Osteoblast (primary cell): ENCODE measurements around the gene EIPR1. TPM values are rescaled to one million over a fixed set of nuclear protein-coding genes. Genes with fewer than 3 reads are reported as not detected.
A peak's percentile ranks its signal among the peaks of the same experiment; 100 is the strongest.
"Not testable (repeated sequence)": the region's sequence is repeated elsewhere in the genome, so short reads cannot be mapped to it uniquely, and the experiment has no call there.

Source experiments
- DNase-seq: peaks from one replicate; pipeline ENCODE4 v3.0.0; 2011; ENCODE audit warnings: low spot score, mixed read lengths; ENCODE audit not compliant: insufficient read length; ENCODE audit errors: missing footprints
- H2AFZ ChIP-seq: 2 replicates; pipeline ENCODE4 v1.6.0; 2011; ENCODE audit warnings: mild to moderate bottlenecking, low read length
- H3K27ac ChIP-seq: 2 replicates; pipeline ENCODE4 v1.5.1; 2011; ENCODE audit warnings: mild to moderate bottlenecking, low read depth, low read length, moderate library complexity
- H3K27me3 ChIP-seq: 2 replicates; pipeline ENCODE4 v1.6.0; 2012; ENCODE audit warnings: mild to moderate bottlenecking, control low read depth, inconsistent platforms, low read length, moderate library complexity; ENCODE audit not compliant: insufficient read depth
- H3K36me3 ChIP-seq: 2 replicates; pipeline ENCODE4 v1.5.1; 2011; ENCODE audit warnings: mild to moderate bottlenecking, low read length, control low read depth, moderate library complexity; ENCODE audit not compliant: insufficient read depth
- H3K4me1 ChIP-seq: 2 replicates; pipeline ENCODE4 v1.5.1; 2011; ENCODE audit warnings: mild to moderate bottlenecking, low read length, control low read depth, moderate library complexity; ENCODE audit not compliant: insufficient read depth
- H3K4me2 ChIP-seq: 2 replicates; pipeline ENCODE4 v1.6.0; 2011; ENCODE audit warnings: mild to moderate bottlenecking, low read length; ENCODE audit not compliant: insufficient read depth
- H3K4me3 ChIP-seq: fragments of 200-600 bp; sonication (generic); 3 replicates; pipeline ENCODE4 v1.5.1; 2012; ENCODE audit warnings: mild to moderate bottlenecking, low read length, inconsistent platforms; ENCODE audit not compliant: insufficient read depth
- H3K79me2 ChIP-seq: 2 replicates; pipeline ENCODE4 v1.6.0; 2012; ENCODE audit warnings: mild to moderate bottlenecking, low read length, control low read depth, inconsistent platforms; ENCODE audit not compliant: insufficient read depth
- H3K9me3 ChIP-seq: 2 replicates; pipeline ENCODE4 v1.5.1; 2011; ENCODE audit warnings: low read depth, low read length, control low read depth
- H4K20me1 ChIP-seq: 2 replicates; pipeline ENCODE4 v1.6.0; 2012; ENCODE audit warnings: mild to moderate bottlenecking, low read length, control low read depth; ENCODE audit not compliant: insufficient read depth
- CTCF ChIP-seq: IDR thresholded peaks from 2 replicates; pipeline ENCODE4 v1.5.1; 2011; ENCODE audit warnings: mild to moderate bottlenecking, low read depth, low read length, moderate library complexity; ENCODE audit errors: extremely low read depth
- total RNA-seq: library from RNA; depleted of rRNA; stranded (reverse); fragments of >200 nt; gene quantifications from 2 replicates; pipeline ENCODE4 v1.2.3, GENCODE V29; 2012

The EIPR1 gene
- total RNA-seq, 1 donor, result 17.7 TPM

DNA sequence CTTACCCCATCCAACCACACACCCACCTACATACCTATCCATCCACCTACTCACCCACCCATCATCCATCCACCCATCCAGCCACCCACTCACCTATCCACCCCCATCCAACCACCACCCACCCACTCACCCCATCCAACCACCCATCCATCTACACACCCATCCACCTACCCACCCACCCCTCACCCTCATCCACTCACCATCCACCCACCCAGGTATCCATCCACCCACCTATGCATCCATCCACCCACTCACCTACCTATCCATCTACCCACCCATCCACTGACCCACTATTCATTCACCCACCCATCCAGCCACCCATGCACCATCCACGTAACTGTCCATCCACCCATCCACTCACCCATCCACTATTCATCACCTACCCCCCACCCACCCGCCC is 194.8 kb downstream of the EIPR1 start:
- Histone ChIP-seq H3K36me3 (no peaks in the 10 kb centered on the region), H2AFZ (no peak overlapping the region)
- no peak for TF ChIP-seq CTCF

DNA sequence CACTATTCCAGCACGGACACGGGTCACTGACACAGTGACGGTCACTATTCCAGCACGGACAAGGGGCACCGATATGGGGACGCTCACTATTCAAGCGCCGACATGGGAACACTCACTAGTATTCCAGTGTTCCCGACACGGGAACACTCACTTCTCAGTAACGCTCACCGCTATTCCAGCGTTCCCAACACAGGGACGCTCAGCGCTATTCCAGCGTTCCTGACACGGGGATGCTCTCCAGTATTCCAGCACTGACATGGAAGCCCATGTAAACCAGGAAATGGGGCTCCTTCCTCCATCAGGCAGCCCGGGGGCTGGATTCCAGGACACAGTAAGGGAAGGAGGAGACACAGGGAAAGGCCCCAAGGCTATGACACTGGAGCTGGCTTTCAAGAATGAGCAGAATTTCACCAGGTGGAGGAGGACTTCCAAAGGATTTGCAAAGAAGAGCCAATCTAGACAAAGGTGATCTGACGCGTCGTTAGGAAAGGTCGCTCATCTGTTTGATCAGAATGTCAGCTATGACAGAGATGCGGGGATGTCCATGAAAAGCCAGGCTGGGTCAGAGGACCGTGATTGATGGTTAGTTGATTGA is 196.1 kb downstream of the EIPR1 start:
- H4K20me1 ChIP-seq, result no peaks in the 10 kb centered on the region
- no peaks in the 10 kb centered on the region for H3K36me3 ChIP-seq
- H3K4me3 ChIP-seq, result no peak overlapping the region
- H3K27ac ChIP-seq, result no peak overlapping the region
- no peak overlapping the region for H2AFZ ChIP-seq
- no peaks in the 10 kb centered on the region for H3K9me3 ChIP-seq
- H3K4me2 ChIP-seq, result no peak overlapping the region
- no peaks in the 10 kb centered on the region for H3K27me3 ChIP-seq
- TF ChIP-seq CTCF, result no peak
- no peaks in the 10 kb centered on the region for H3K4me1 ChIP-seq
- H3K79me2 ChIP-seq, result no peaks in the 10 kb centered on the region
- DNase-seq, result peak; percentile 77

More for the DNA sequence above, 194.8 kb downstream of the EIPR1 start:
- no peak overlapping the region for H3K4me3 ChIP-seq
- H3K27me3 ChIP-seq, result no peaks in the 10 kb centered on the region
- no peaks in the 10 kb centered on the region for H3K79me2 ChIP-seq
- H3K4me2 ChIP-seq, result no peak overlapping the region
- peak; percentile 9 for DNase-seq
- no peaks in the 10 kb centered on the region for H3K4me1 ChIP-seq
- no peaks in the 10 kb centered on the region for H4K20me1 ChIP-seq
- no peak overlapping the region for H3K27ac ChIP-seq
- H3K9me3 ChIP-seq, result no peaks in the 10 kb centered on the region

DNA sequence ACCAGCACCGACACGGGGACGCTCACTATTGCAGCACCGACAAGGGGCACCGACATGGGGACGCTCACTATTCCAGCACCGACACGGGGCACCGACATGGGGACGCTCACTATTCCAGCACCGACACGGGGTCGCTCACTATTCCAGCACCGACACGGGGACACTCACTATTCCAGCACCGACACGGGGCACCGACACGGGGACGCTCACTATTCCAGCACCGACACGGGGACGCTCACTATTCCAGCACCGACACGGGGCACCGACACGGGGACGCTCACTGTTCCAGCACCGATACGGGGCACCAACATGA is 196.8 kb downstream of the EIPR1 start:
- not testable (repeated sequence) for H3K79me2 ChIP-seq, H3K27me3 ChIP-seq, H4K20me1 ChIP-seq, H2AFZ ChIP-seq, H3K27ac ChIP-seq, H3K4me2 ChIP-seq, H3K4me3 ChIP-seq, H3K9me3 ChIP-seq, H3K4me1 ChIP-seq, H3K36me3 ChIP-seq
- DNase-seq, result peak; percentile 75

- Histone ChIP-seq H3K9me3 (no peaks in the 10 kb centered on the region), H3K4me2 (no peak overlapping the region), H3K79me2 (no peaks in the 10 kb centered on the region), H3K4me1 (no peaks in the 10 kb centered on the region), H3K27ac (no peak overlapping the region), H3K36me3 (no peaks in the 10 kb centered on the region), H2AFZ (no peak overlapping the region), H3K4me3 (no peak overlapping the region), H4K20me1 (no peaks in the 10 kb centered on the region), H3K27me3 (no peaks in the 10 kb centered on the region)
- DNase-seq, result peak; percentile 67
- TF ChIP-seq CTCF, result no peak
Observed at GRCh38 chr2:3180082-3180908, 197.3 kb downstream of the EIPR1 start.
